GM12878 (cell line): ENCODE data around the gene SORCS2. TPM values are rescaled to one million over a fixed set of nuclear protein-coding genes. Genes with fewer than 3 reads are reported as not detected.

Source experiments
- ATAC-seq: fragments of 200-7000 bp; cut with Tn5 transposase; 3 replicates; pipeline ENCODE4 v1.9.1; 2020; ENCODE audit warnings: mild to moderate bottlenecking, moderate library complexity
- BruUV-seq: library from RNA; stranded (reverse); fragments of 400-500 nt; replicated peaks from 2 replicates; lab custom pipeline; 2021; lab: Mats Ljungman, UMichigan
- CTCF ChIA-PET: fragments of 300-600 bp; sonication (Branson Sonifier 250); formaldehyde crosslinking; extraction: SDS; loops from one replicate; lab custom pipeline; 2021; ENCODE audit warnings: inconsistent platforms; lab: Yijun Ruan, JAX
- POLR2A ChIA-PET: fragments of 350-600 bp; formaldehyde crosslinking; extraction: SDS; loops from one replicate; lab custom pipeline; 2021; ENCODE audit warnings: inconsistent platforms; lab: Charles Lee
- RAD21 ChIA-PET: fragments of 300-600 bp; sonication (Branson Sonifier 250); formaldehyde crosslinking; loops from one replicate; lab custom pipeline; 2023; ENCODE audit warnings: antibody characterized with exemption; ENCODE audit not compliant: unreplicated experiment; lab: Charles Lee
- SMC1A ChIA-PET: fragments of 300-600 bp; sonication (Branson Sonifier 250); formaldehyde crosslinking; loops from one replicate; lab custom pipeline; 2023; ENCODE audit not compliant: unreplicated experiment, uncharacterized antibody; lab: Charles Lee
- DNase-seq: peaks from one replicate; pipeline ENCODE4 v3.0.0-alpha.2; 2011; ENCODE audit warnings: low read depth, low spot score
- FAIRE-seq: peaks from 3 replicates; lab custom pipeline; 2011; peaks lifted over from hg19 to GRCh38; lab: Jason Lieb, UNC
- H2AFZ ChIP-seq: 2 replicates; pipeline ENCODE4 v1.6.0; 2011; ENCODE audit warnings: low read depth, low read length, control low read depth; ENCODE audit not compliant: control insufficient read depth
- H3K27ac ChIP-seq: 2 replicates; pipeline ENCODE4 v1.5.1; 2011; ENCODE audit warnings: control low read depth; ENCODE audit not compliant: control insufficient read depth, insufficient read depth
- H3K27me3 ChIP-seq, 2 experiments: replicated peaks in 1 of 2; 2 replicates each; pipeline versions ENCODE4 v1.6.0 to v1.6.1; 2011; ENCODE audit warnings: low read length in 1 of 2; ENCODE audit not compliant: control insufficient read depth in 2 of 2, insufficient read depth in 2 of 2
- H3K36me3 ChIP-seq, 2 experiments: 2 replicates each; pipeline ENCODE4 v1.5.1; 2011; ENCODE audit warnings: low read length in 1 of 2; ENCODE audit not compliant: control insufficient read depth in 2 of 2, insufficient read depth in 2 of 2
- H3K4me1 ChIP-seq: 2 replicates; pipeline ENCODE4 v1.6.1; 2011; ENCODE audit warnings: mild to moderate bottlenecking, low read length, moderate library complexity, mixed read lengths; ENCODE audit not compliant: control insufficient read depth, insufficient read depth
- H3K4me2 ChIP-seq: 2 replicates; pipeline ENCODE4 v1.6.0; 2011; ENCODE audit warnings: control low read depth; ENCODE audit not compliant: control insufficient read depth, insufficient read depth
- H3K4me3 ChIP-seq: fragments of 200-600 bp; sonication (generic); 2 replicates; pipeline ENCODE4 v1.5.1; 2016
- H3K79me2 ChIP-seq: 2 replicates; pipeline ENCODE4 v1.6.0; 2011; ENCODE audit warnings: low read length; ENCODE audit not compliant: control insufficient read depth, insufficient read depth
- H3K9ac ChIP-seq: 2 replicates; pipeline ENCODE4 v1.8.0; 2011; ENCODE audit warnings: low read length, control low read depth, mixed read lengths; ENCODE audit not compliant: control insufficient read depth, insufficient read depth
- H3K9me3 ChIP-seq: replicated peaks from 3 replicates; pipeline ENCODE4 v1.5.1; 2011; ENCODE audit warnings: mild to moderate bottlenecking, low read length; ENCODE audit not compliant: control insufficient read depth, insufficient read depth
- H4K20me1 ChIP-seq: 2 replicates; pipeline ENCODE4 v1.6.0; 2011; ENCODE audit not compliant: control insufficient read depth, insufficient read depth
- BACH1 ChIP-seq: fragments of 450-650 bp; IDR thresholded peaks from 2 replicates; pipeline ENCODE4 v1.6.1; 2017; ENCODE audit warnings: mild to moderate bottlenecking, borderline replicate concordance
- BHLHE40 ChIP-seq, 2 experiments: fragments of 450-650 bp in 1 of 2; IDR thresholded peaks; 2 replicates each; pipeline ENCODE4 v1.6.1; 2011 to 2017; ENCODE audit warnings: low read depth in 2 of 2, borderline replicate concordance in 1 of 2, improper control_type of control experiment in 1 of 2, low read length in 1 of 2, mild to moderate bottlenecking in 1 of 2
- CEBPB ChIP-seq, 2 experiments: fragments of 150-350 bp in 1 of 2; IDR thresholded peaks; 2 replicates each; pipeline ENCODE4 v1.6.1; 2012 to 2014; ENCODE audit warnings: low read depth in 2 of 2, low read length in 2 of 2, borderline replicate concordance in 1 of 2, inconsistent platforms in 1 of 2
- CUX1 ChIP-seq: IDR thresholded peaks from 2 replicates; pipeline ENCODE4 v1.6.1; 2012; ENCODE audit warnings: improper control_type of control experiment, low read depth, low read length; ENCODE audit not compliant: insufficient replicate concordance
- E2F4 ChIP-seq: IDR thresholded peaks from 2 replicates; pipeline ENCODE4 v1.6.1; 2012; ENCODE audit warnings: low read depth, low read length, improper control_type of control experiment
- ETV6 ChIP-seq, 2 experiments: fragments of 450-650 bp in 1 of 2; IDR thresholded peaks in 1 of 2; conservative IDR thresholded peaks in 1 of 2; 2 replicates each; pipeline ENCODE4 v1.6.1; 2014; ENCODE audit warnings: antibody characterized with exemption in 1 of 2, borderline replicate concordance in 1 of 2, low read depth in 1 of 2, mild to moderate bottlenecking in 1 of 2, moderate library complexity in 1 of 2
- IRF4 ChIP-seq: IDR thresholded peaks from 2 replicates; pipeline ENCODE4 v1.6.1; 2011; ENCODE audit warnings: low read depth, low read length
- KLF5 ChIP-seq: fragments of 450-650 bp; IDR thresholded peaks from 2 replicates; pipeline ENCODE4 v1.6.1; 2014; ENCODE audit warnings: mild to moderate bottlenecking; ENCODE audit not compliant: partially characterized antibody
- NFIC ChIP-seq: IDR thresholded peaks from 2 replicates; pipeline ENCODE4 v1.6.1; 2012; ENCODE audit warnings: low read depth, mild to moderate bottlenecking, inconsistent platforms, low read length, moderate library complexity
- NFYA ChIP-seq: IDR thresholded peaks from 2 replicates; pipeline ENCODE4 v1.6.1; 2011; ENCODE audit warnings: low read depth, mild to moderate bottlenecking, low read length, improper control_type of control experiment, borderline replicate concordance
- PRDM15 ChIP-seq: fragments of 450-650 bp; formaldehyde crosslinking; IDR thresholded peaks from 2 replicates; pipeline ENCODE4 v1.4.0; 2020; ENCODE audit warnings: mild to moderate bottlenecking, moderate library complexity
- WGBS: methylation state at CpG from one replicate; pipeline ENCODE4 v1.1.6; 2016; ENCODE audit warnings: low lambda C conversion rate; ENCODE audit not compliant: insufficient replicate concordance, insufficient coverage; ENCODE audit errors: missing lambda C conversion rate; 5-methylcytosine and 5-hydroxymethylcytosine counted together
- in situ Hi-C: fragments of 300-500 bp; cut with MboI; formaldehyde crosslinking; loops from 9 replicates; pipeline ENCODE4 v1.14.3; 2018; ENCODE audit warnings: mixed read lengths
- intact Hi-C: fragments of 100-400 bp; cut with micrococcal nuclease; formaldehyde crosslinking; loops from one replicate; pipeline ENCODE4 v1.14.2; 2022; ENCODE audit not compliant: unreplicated experiment
- polyA plus RNA-seq, 11 experiments: library from polyadenylated mRNA; depleted of rRNA in 4 of 11; unstranded in 6 of 11; stranded (reverse) in 5 of 11; fragments of >200 nt; fragmentation: Nextera tagmentation in 4 of 11; fragmentation: Illumina TruSeq in 1 of 11; extraction: Ambion mirVana in 4 of 11; extraction: Trizol in 1 of 11; gene quantifications; 1 replicate in 1 of 11; 2 replicates in 10 of 11; pipeline versions ENCODE4 v1.2.1 to v1.2.3, GENCODE V29; 2011 to 2016; ENCODE audit warnings: inconsistent platforms in 2 of 11, missing spikeins in 2 of 11, low read depth in 1 of 11
- total RNA-seq, 4 experiments: library from RNA; depleted of rRNA in 3 of 4; stranded (reverse); fragments of >200 nt in 3 of 4; fragmentation: Illumina TruSeq in 1 of 4; extraction: Trizol in 1 of 4; gene quantifications; 2 replicates each; pipeline versions ENCODE4 v1.2.1 to v1.2.3, GENCODE V29; 2013 to 2021

Gene SORCS2
- total and polyA plus RNA-seq, 10 of the 15 experiments (the other 5 are each of a cell fraction or from before 2014, with no cell fraction given) = 0.01 to 0.15 (median 0.05) TPM; not detected in 5

GRCh38 chr4:7201420-7202305 lies 9.3 kb downstream of the SORCS2 start:
- BruUV-seq = no TSS peak
- TF ChIP-seq NFIC = no peak
- no peak for TF ChIP-seq CUX1
- TF ChIP-seq CEBPB (IDR thresholded peaks at IDR 0.05; ENCODE audit: borderline replicate concordance in 1 of 2, low read depth in 2 of 2, low read length in 2 of 2) = no peak
- no peak for TF ChIP-seq BHLHE40 (IDR thresholded peaks at IDR 0.05; ENCODE audit: borderline replicate concordance in 1 of 2, low read depth in 2 of 2, low read length in 1 of 2)
- TF ChIP-seq E2F4 = no peak
- no peak for TF ChIP-seq NFYA
- TF ChIP-seq BACH1 = no peak
- no peak for TF ChIP-seq ETV6 (conservative IDR thresholded peaks at IDR 0.05 in 1 of 2, IDR thresholded peaks at IDR 0.05 in 1 of 2; ENCODE audit: borderline replicate concordance in 1 of 2, low read depth in 1 of 2)
- no peak for TF ChIP-seq KLF5
- no peak for TF ChIP-seq PRDM15
- no peak for TF ChIP-seq IRF4

More at GRCh38 chr4:7201420-7202305, 9.3 kb downstream of the SORCS2 start:
- ChIA-PET POLR2A (no interaction called here), RAD21 (no interaction called here), SMC1A (no interaction called here), CTCF (interaction anchor here (0.6 kb wide), 2 partner anchors 20 to 24 kb away, joined by 3 read pairs; no protein-coding TSS in a partner anchor)
- FAIRE-seq (no peak), ATAC-seq (no peak), DNase-seq (no peak)
- WGBS = 31% methylated on average over 29 of the region's 29 CpGs
- Histone ChIP-seq H3K27me3 (peaks cover 0 to 2% of the 10 kb centered on the region in 2 experiments; a peak in 2 of 4 replicates), H3K79me2 (no peaks in the 10 kb centered on the region), H2AFZ (no peak overlapping the region), H4K20me1 (no peaks in the 10 kb centered on the region), H3K4me2 (no peak overlapping the region), H3K4me3 (no peak overlapping the region), H3K9me3 (no peaks in the 10 kb centered on the region), H3K4me1 (no peaks in the 10 kb centered on the region), H3K27ac (no peak overlapping the region), H3K9ac (no peak overlapping the region), H3K36me3 (no peaks in the 10 kb centered on the region)
- in situ Hi-C loops = no loop called here
- intact Hi-C loops = no loop called here
